CD14-positive monocyte (primary cell): ENCODE data around the gene C1orf216. TPM values are rescaled to one million over a fixed set of nuclear protein-coding genes. Genes with fewer than 3 reads are reported as not detected.

Experiments
- DNase-seq, 3 donors: peaks; one replicate each; pipeline ENCODE4 v3.0.0-alpha.2; 2011 to 2022
- H2AFZ ChIP-seq: 2 replicates; pipeline ENCODE4 v1.6.0; 2012; ENCODE audit warnings: mild to moderate bottlenecking, low read depth, low read length, inconsistent platforms; ENCODE audit not compliant: insufficient read depth, poor library complexity, severe bottlenecking
- H3K27ac ChIP-seq, 2 donors: 1 replicate in 1 of 2; 2 replicates in 1 of 2; pipeline ENCODE4 v1.5.1; 2012 to 2013; ENCODE audit warnings: low read length in 2 of 2, control low read depth in 1 of 2, inconsistent platforms in 1 of 2, low read depth in 1 of 2, mild to moderate bottlenecking in 1 of 2
- H3K27me3 ChIP-seq, 2 donors: one replicate each; pipeline versions ENCODE4 v1.6.0 to v1.6.1; 2011 to 2013; ENCODE audit warnings: low read length in 2 of 2; ENCODE audit not compliant: control insufficient read depth in 2 of 2, insufficient read depth in 2 of 2
- H3K36me3 ChIP-seq, 2 donors: replicated peaks in 1 of 2; 1 replicate in 1 of 2; 2 replicates in 1 of 2; pipeline versions ENCODE4 v1.5.1 to v1.6.1; 2012 to 2013; ENCODE audit warnings: low read length in 2 of 2, control low read depth in 1 of 2, inconsistent platforms in 1 of 2, mild to moderate bottlenecking in 1 of 2; ENCODE audit not compliant: insufficient read depth in 2 of 2, control insufficient read depth in 1 of 2
- H3K4me1 ChIP-seq, 2 donors: 1 replicate in 1 of 2; 2 replicates in 1 of 2; pipeline versions ENCODE4 v1.5.1 to v1.6.1; 2012 to 2013; ENCODE audit warnings: low read length in 2 of 2, control low read depth in 1 of 2, inconsistent platforms in 1 of 2, mild to moderate bottlenecking in 1 of 2, moderate library complexity in 1 of 2; ENCODE audit not compliant: insufficient read depth in 2 of 2, control insufficient read depth in 1 of 2
- H3K4me2 ChIP-seq: replicated peaks from 2 replicates; pipeline ENCODE3; 2012; ENCODE audit warnings: low read length, moderate library complexity, mild to moderate bottlenecking; ENCODE audit not compliant: poor library complexity, severe bottlenecking; ENCODE audit errors: extremely low read depth
- H3K4me3 ChIP-seq, 3 experiments: fragments of 200-600 bp in 1 of 3; sonication (generic) in 1 of 3; replicated peaks in 1 of 3; 1 replicate in 2 of 3; 2 replicates in 1 of 3; pipeline ENCODE4 v1.5.1; 2011 to 2013; ENCODE audit warnings: low read length in 3 of 3, mild to moderate bottlenecking in 3 of 3, control low read depth in 2 of 3, low read depth in 2 of 3, inconsistent platforms in 1 of 3, moderate library complexity in 1 of 3
- H3K79me2 ChIP-seq: 2 replicates; pipeline ENCODE4 v1.6.0; 2012; ENCODE audit warnings: mild to moderate bottlenecking, control low read depth, inconsistent platforms, low read length, moderate library complexity; ENCODE audit not compliant: insufficient read depth
- H3K9ac ChIP-seq: 2 replicates; pipeline ENCODE4 v1.6.0; 2017; ENCODE audit warnings: low read length, mild to moderate bottlenecking; ENCODE audit not compliant: insufficient read depth, poor library complexity, severe bottlenecking
- H3K9me3 ChIP-seq, 2 donors: replicated peaks in 1 of 2; 1 replicate in 1 of 2; 2 replicates in 1 of 2; pipeline versions ENCODE4 v1.5.1 to v1.6.1; 2012 to 2013; ENCODE audit warnings: low read length in 2 of 2, control low read depth in 1 of 2; ENCODE audit not compliant: control insufficient read depth in 1 of 2, insufficient read depth in 1 of 2
- H4K20me1 ChIP-seq: 2 replicates; pipeline ENCODE4 v1.6.0; 2012; ENCODE audit warnings: mild to moderate bottlenecking, low read length, control low read depth, moderate library complexity; ENCODE audit not compliant: insufficient read depth
- H3K27ac Mint-ChIP-seq, 7 donors: one replicate each; pipeline ENCODE4 v1.8.0; 2020; ENCODE audit warnings: mild to moderate bottlenecking in 7 of 7, mixed read lengths in 7 of 7, moderate library complexity in 6 of 7, inconsistent platforms in 2 of 7
- H3K27me3 Mint-ChIP-seq, 3 donors: one replicate each; pipeline ENCODE4 v1.8.0; 2021 to 2022; ENCODE audit warnings: low read depth in 3 of 3, mild to moderate bottlenecking in 3 of 3, mixed read lengths in 3 of 3, moderate library complexity in 3 of 3, inconsistent platforms in 1 of 3
- H3K36me3 Mint-ChIP-seq, 2 donors: one replicate each; pipeline ENCODE4 v1.8.0; 2020; ENCODE audit warnings: mixed read lengths in 2 of 2, inconsistent platforms in 1 of 2, mild to moderate bottlenecking in 1 of 2
- H3K4me1 Mint-ChIP-seq: one replicate; pipeline ENCODE4 v1.8.0; 2020; ENCODE audit warnings: mild to moderate bottlenecking, mixed read lengths
- H3K4me3 Mint-ChIP-seq, 2 donors: one replicate each; pipeline ENCODE4 v1.8.0; 2020; ENCODE audit warnings: mild to moderate bottlenecking in 2 of 2, mixed read lengths in 2 of 2, moderate library complexity in 1 of 2
- H3K9me3 Mint-ChIP-seq, 7 donors: one replicate each; pipeline ENCODE4 v1.8.0; 2020 to 2022; ENCODE audit warnings: mixed read lengths in 7 of 7, mild to moderate bottlenecking in 6 of 7, moderate library complexity in 6 of 7, inconsistent platforms in 2 of 7
- CTCF ChIP-seq: fragments of 200-600 bp; IDR thresholded peaks from one replicate; pipeline ENCODE4 v1.8.0; 2022; ENCODE audit warnings: antibody characterized with exemption, mild to moderate bottlenecking
- WGBS: methylation state at CpG from one replicate; pipeline ENCODE4 v1.1.5; 2013; ENCODE audit warnings: missing lambda C conversion rate; ENCODE audit not compliant: insufficient coverage; 5-methylcytosine and 5-hydroxymethylcytosine counted together
- intact Hi-C, 2 donors: fragments of 100-400 bp; cut with micrococcal nuclease; formaldehyde crosslinking; loops; one replicate each; pipeline versions ENCODE4 v1.15.0 to v1.15.1; 2023
- polyA plus RNA-seq, 3 donors: library from polyadenylated mRNA; depleted of rRNA in 1 of 3; unstranded in 2 of 3; stranded (reverse) in 1 of 3; fragments of 300-500 nt in 2 of 3; fragments of >200 nt in 1 of 3; fragmentation: Illumina TruSeq in 2 of 3; gene quantifications; 1 replicate in 2 of 3; 2 replicates in 1 of 3; pipeline ENCODE4 v1.2.3, GENCODE V29; 2012 to 2021

C1orf216 gene
- polyA plus RNA-seq, 3 donors, result 7.7 to 12.3 (median 8.9) TPM

GRCh38 chr1:35756064-35756463 lies 37.4 kb upstream of the C1orf216 start:
- Mint-ChIP-seq H3K27me3 (no peaks in the 10 kb centered on the region), H3K36me3 (peaks cover 40 to 60% of the 10 kb centered on the region in 2 donors), H3K4me3 (no peak overlapping the region), H3K9me3 (no peaks in the 10 kb centered on the region), H3K4me1 (peaks cover 3% of the 10 kb centered on the region), H3K27ac (no peak overlapping the region)
- Histone ChIP-seq H4K20me1 (no peaks in the 10 kb centered on the region), H3K27me3 (no peaks in the 10 kb centered on the region), H3K27ac (peak overlapping the region in 1 of 2 donors; percentile 21), H3K9ac (no peak overlapping the region), H3K79me2 (peaks cover 16% of the 10 kb centered on the region), H3K36me3 (peaks cover 9 to 72% of the 10 kb centered on the region in 2 donors), H3K9me3 (no peaks in the 10 kb centered on the region), H2AFZ (no peak overlapping the region), H3K4me3 (no peak overlapping the region), H3K4me2 (no peak overlapping the region), H3K4me1 (no peaks in the 10 kb centered on the region)
- TF ChIP-seq CTCF, result no peak
- WGBS, result no CpG with 5 or more reads among the region's 1 CpG
- no peak for DNase-seq
- intact Hi-C loops, result no loop called here

- Mint-ChIP-seq H3K4me3 (no peak overlapping the region), H3K36me3 (peaks cover 28 to 52% of the 10 kb centered on the region in 2 donors), H3K9me3 (no peaks in the 10 kb centered on the region), H3K27ac (peak overlapping the region in 1 of 7 donors; percentile 5), H3K4me1 (peaks cover 4% of the 10 kb centered on the region), H3K27me3 (no peaks in the 10 kb centered on the region)
- DNase-seq, result no peak
- intact Hi-C loops, result no loop called here
- no peaks in the 10 kb centered on the region for H4K20me1 ChIP-seq
- no peak overlapping the region for H3K4me2 ChIP-seq
- no peaks in the 10 kb centered on the region for H3K4me1 ChIP-seq
- H3K4me3 ChIP-seq, result no peak overlapping the region
- no peaks in the 10 kb centered on the region for H3K9me3 ChIP-seq
- H3K36me3 ChIP-seq, result peaks cover 7 to 64% of the 10 kb centered on the region in 2 donors
- no peaks in the 10 kb centered on the region for H3K27me3 ChIP-seq
- peaks cover 11% of the 10 kb centered on the region for H3K79me2 ChIP-seq
- no peak overlapping the region for H3K9ac ChIP-seq
- no peak overlapping the region for H2AFZ ChIP-seq
- H3K27ac ChIP-seq, result no peak overlapping the region
- no peak for TF ChIP-seq CTCF
- 90% methylated on average over 2 of the region's 4 CpGs for WGBS
These were observed 35.1 kb upstream of the C1orf216 start for GRCh38 chr1:35753626-35754260.
